IPS-NIHi11 (cell line): Measurements from ENCODE around the gene ADA.
"Not testable (repeated sequence)": the region's sequence is repeated elsewhere in the genome, so short reads cannot be mapped to it uniquely, and the experiment has no call there.

Experiments
- DNase-seq: peaks from one replicate; pipeline ENCODE4 v3.0.0; 2012; ENCODE audit warnings: mixed read lengths, low spot score

ADA gene

GRCh38 chr20:44678990-44679611 lies 27.6 kb upstream of the ADA start:
- DNase-seq, result no peak

GRCh38 chr20:44678242-44678641 lies 26.7 kb upstream of the ADA start:
- no peak for DNase-seq

- not testable (repeated sequence) for DNase-seq
Observed at GRCh38 chr20:44672318-44672902, 20.9 kb upstream of the ADA start.

- DNase-seq, result not testable (repeated sequence)
Observed at GRCh38 chr20:44671541-44671940, 20.0 kb upstream of the ADA start.

GRCh38 chr20:44670851-44671250 lies 19.4 kb upstream of the ADA start:
- DNase-seq, result not testable (repeated sequence)

- DNase-seq, result no peak
Observed at GRCh38 chr20:44666066-44666465, 14.6 kb upstream of the ADA start.

- no peak for DNase-seq
Observed at GRCh38 chr20:44664131-44664530, 12.6 kb upstream of the ADA start.

GRCh38 chr20:44662261-44662660 lies 10.8 kb upstream of the ADA start:
- no peak for DNase-seq

- DNase-seq, result no peak
Observed at GRCh38 chr20:44660581-44660980, 9.1 kb upstream of the ADA start.

GRCh38 chr20:44659931-44660330 lies 8.4 kb upstream of the ADA start:
- no peak for DNase-seq

- no peak for DNase-seq
Observed at GRCh38 chr20:44658810-44659209, 7.3 kb upstream of the ADA start.

- DNase-seq, result no peak
Observed at GRCh38 chr20:44657875-44658274, 6.4 kb upstream of the ADA start.

GRCh38 chr20:44656448-44656847 lies 4.9 kb upstream of the ADA start:
- no peak for DNase-seq

GRCh38 chr20:44654210-44654609 lies 2.7 kb upstream of the ADA start:
- DNase-seq, result not testable (repeated sequence)

- no peak for DNase-seq
Observed at GRCh38 chr20:44653546-44653945, 2.0 kb upstream of the ADA start.

GRCh38 chr20:44651434-44651683 lies 140 bp downstream of the ADA start:
- DNase-seq, result no peak

- no peak for DNase-seq
Observed at GRCh38 chr20:44650771-44651433, 597 bp downstream of the ADA start.

GRCh38 chr20:44649976-44650375 lies 1.5 kb downstream of the ADA start:
- DNase-seq, result no peak

GRCh38 chr20:44649126-44649525 lies 2.4 kb downstream of the ADA start:
- DNase-seq, result no peak

- no peak for DNase-seq
Observed at GRCh38 chr20:44648579-44648978, 2.9 kb downstream of the ADA start.

- no peak for DNase-seq
Observed at GRCh38 chr20:44648068-44648467, 3.4 kb downstream of the ADA start.

GRCh38 chr20:44646641-44647274 lies 4.7 kb downstream of the ADA start:
- no peak for DNase-seq

- no peak for DNase-seq
Observed at GRCh38 chr20:44646023-44646640, 5.4 kb downstream of the ADA start.
